HCT116 (cell line): ENCODE results near the gene COL5A1. TPM values are rescaled to one million over a fixed set of nuclear protein-coding genes. Genes with fewer than 3 reads are reported as not detected.

ENCODE experiments used
- ATAC-seq: fragments of 200-7000 bp; cut with Tn5 transposase; 2 replicates; pipeline ENCODE4 v1.9.1; 2020; ENCODE audit warnings: mild to moderate bottlenecking, moderate library complexity
- BruUV-seq: library from RNA; stranded (reverse); fragments of 400-500 nt; replicated peaks from 2 replicates; lab custom pipeline; 2021; lab: Mats Ljungman, UMichigan
- CTCF ChIA-PET: fragments of 300-600 bp; sonication (Branson Sonifier 250); formaldehyde crosslinking; loops from one replicate; lab custom pipeline; 2021; ENCODE audit warnings: antibody characterized with exemption; lab: Charles Lee
- POLR2A ChIA-PET: fragments of 300-600, 350-600 bp; sonication (Branson Sonifier 250); formaldehyde crosslinking; loops from one replicate; lab custom pipeline; 2021; ENCODE audit warnings: antibody characterized with exemption; lab: Charles Lee
- RAD21 ChIA-PET, 2 experiments: fragments of 300-600 bp; sonication (Branson Sonifier 250); formaldehyde crosslinking; loops; one replicate each; lab custom pipeline; 2023; ENCODE audit warnings: low total read pairs in 2 of 2; ENCODE audit not compliant: uncharacterized antibody in 2 of 2, unreplicated experiment in 2 of 2, low non-redundant PET in 1 of 2; lab: Charles Lee
- DNase-seq: peaks from one replicate; pipeline ENCODE4 v3.0.0-alpha.2; 2010; ENCODE audit warnings: low read depth, low spot score
- H2AFZ ChIP-seq: fragments of 200-600 bp; shearing (Covaris generic), sonication (generic); 2 replicates; pipeline ENCODE4 v1.6.1; 2017; ENCODE audit warnings: low read depth, mixed run types, mixed read lengths, antibody characterized with exemption, low read length; ENCODE audit not compliant: poor library complexity, severe bottlenecking
- H3K27ac ChIP-seq: 2 replicates; pipeline ENCODE4 v1.5.1; 2012; ENCODE audit warnings: low read depth, low read length
- H3K27me3 ChIP-seq: fragments of 200-600 bp; sonication (generic); 2 replicates; pipeline ENCODE4 v1.6.1; 2016; ENCODE audit warnings: mixed run types, low read length, mixed read lengths; ENCODE audit not compliant: insufficient read depth
- H3K36me3 ChIP-seq, 2 experiments: fragments of 200-500 bp in 1 of 2; fragments of 200-600 bp in 1 of 2; sonication (Bioruptor generic) in 1 of 2; sonication (generic) in 1 of 2; 2 replicates each; pipeline versions ENCODE4 v1.5.1 to v1.6.1; 2014 to 2016; ENCODE audit warnings: low read length in 2 of 2, inconsistent platforms in 1 of 2, mixed read lengths in 1 of 2, mixed run types in 1 of 2; ENCODE audit not compliant: insufficient read depth in 2 of 2, control insufficient read depth in 1 of 2
- H3K4me1 ChIP-seq, 2 experiments: fragments of 200-600 bp in 1 of 2; sonication (generic) in 1 of 2; 2 replicates each; pipeline versions ENCODE4 v1.5.1 to v1.6.1; 2012 to 2017; ENCODE audit warnings: low read length in 2 of 2, inconsistent platforms in 1 of 2, mild to moderate bottlenecking in 1 of 2, mixed read lengths in 1 of 2, mixed run types in 1 of 2, moderate library complexity in 1 of 2; ENCODE audit not compliant: insufficient read depth in 2 of 2, control insufficient read depth in 1 of 2
- H3K4me2 ChIP-seq: fragments of 200-600 bp; sonication (generic); 2 replicates; pipeline ENCODE4 v1.6.1; 2017; ENCODE audit warnings: mixed run types, low read length, mixed read lengths
- H3K4me3 ChIP-seq, 2 experiments: fragments of 200-600 bp in 1 of 2; sonication (generic) in 1 of 2; replicated peaks in 1 of 2; 2 replicates each; pipeline ENCODE4 v1.5.1; 2011 to 2016; ENCODE audit warnings: low read length in 2 of 2, control low read depth in 1 of 2, low read depth in 1 of 2, mild to moderate bottlenecking in 1 of 2, mixed read lengths in 1 of 2, mixed run types in 1 of 2
- H3K79me2 ChIP-seq: fragments of 200-600 bp; sonication (generic); 2 replicates; pipeline ENCODE4 v1.6.1; 2017; ENCODE audit warnings: mild to moderate bottlenecking, mixed run types, low read length, moderate library complexity, mixed read lengths; ENCODE audit not compliant: insufficient read depth
- H3K9ac ChIP-seq: fragments of 200-600 bp; sonication (generic); 2 replicates; pipeline ENCODE4 v1.6.1; 2016; ENCODE audit warnings: low read length, mixed read lengths
- H3K9me2 ChIP-seq: fragments of 200-600 bp; sonication (generic), shearing (Covaris generic); 2 replicates; pipeline ENCODE4 v1.6.1; 2017; ENCODE audit warnings: mixed run types, mild to moderate bottlenecking, moderate library complexity; ENCODE audit not compliant: insufficient read depth
- H3K9me3 ChIP-seq, 2 experiments: fragments of 200-500 bp in 1 of 2; fragments of 200-600 bp in 1 of 2; sonication (Bioruptor generic) in 1 of 2; sonication (generic) in 1 of 2; 2 replicates each; pipeline ENCODE4 v1.6.1; 2014 to 2017; ENCODE audit warnings: low read length in 2 of 2, mixed read lengths in 2 of 2, inconsistent platforms in 1 of 2, low read depth in 1 of 2, mild to moderate bottlenecking in 1 of 2, mixed run types in 1 of 2, moderate library complexity in 1 of 2; ENCODE audit not compliant: control insufficient read depth in 1 of 2, insufficient read depth in 1 of 2
- H4K20me1 ChIP-seq: fragments of 200-600 bp; sonication (generic), shearing (Covaris generic); 2 replicates; pipeline ENCODE4 v1.6.1; 2017; ENCODE audit warnings: mixed run types, mild to moderate bottlenecking, moderate library complexity; ENCODE audit not compliant: insufficient read depth
- CBX3 ChIP-seq: IDR thresholded peaks from 2 replicates; pipeline ENCODE4 v1.6.1; 2012; ENCODE audit warnings: low read depth
- CEBPB ChIP-seq: IDR thresholded peaks from 2 replicates; pipeline ENCODE4 v1.6.1; 2012; ENCODE audit warnings: low read depth
- EGR1 ChIP-seq: IDR thresholded peaks from 2 replicates; pipeline ENCODE4 v1.6.1; 2012; ENCODE audit warnings: low read depth
- EZH2 ChIP-seq: fragments of 200-600 bp; sonication (generic); IDR thresholded peaks from 2 replicates; pipeline ENCODE4 v1.6.1; 2017; ENCODE audit warnings: antibody characterized with exemption, mixed run types
- POLR2A ChIP-seq: IDR thresholded peaks from 2 replicates; pipeline ENCODE4 v1.7.0; 2011; ENCODE audit warnings: borderline replicate concordance; ENCODE audit not compliant: insufficient read depth, insufficient read length; ENCODE audit errors: extremely low read depth
- POLR2AphosphoS5 ChIP-seq: IDR thresholded peaks from 2 replicates; pipeline ENCODE4 v1.6.1; 2011; ENCODE audit warnings: mild to moderate bottlenecking, low read depth, low read length, moderate library complexity
- SRF ChIP-seq: IDR thresholded peaks from 2 replicates; pipeline ENCODE4 v1.6.1; 2012; ENCODE audit warnings: low read depth
- TCF7L2 ChIP-seq: IDR thresholded peaks from 2 replicates; pipeline ENCODE4 v1.7.0; 2011; ENCODE audit warnings: borderline replicate concordance, inconsistent platforms; ENCODE audit not compliant: insufficient read depth, insufficient read length; ENCODE audit errors: extremely low read depth
- ZFX ChIP-seq: fragments of 450-650 bp; IDR thresholded peaks from 2 replicates; pipeline ENCODE4 v1.6.1; 2017
- ZNF274 ChIP-seq: fragments of 200-500 bp; sonication (Bioruptor generic); IDR thresholded peaks from 2 replicates; pipeline ENCODE4 v1.6.1; 2014; ENCODE audit warnings: mild to moderate bottlenecking, low read depth, low read length, inconsistent platforms
- intact Hi-C: fragments of 100-400 bp; cut with micrococcal nuclease; formaldehyde crosslinking; loops from 2 replicates; pipeline ENCODE4 v1.10.0; 2022
- total RNA-seq: library from RNA; stranded (reverse); gene quantifications from one replicate; pipeline ENCODE4 v1.2.1, GENCODE V29; 2021; ENCODE audit not compliant: unreplicated experiment
- TF ChIP-seq, protein P1 (sequence below): IDR thresholded peaks from 2 replicates; pipeline ENCODE4 v1.6.1; 2012
- TF ChIP-seq, protein P2 (sequence below): IDR thresholded peaks from 2 replicates; pipeline ENCODE4 v1.6.1; 2012

Gene COL5A1
- total RNA-seq, 1 experiment from 2014 or later: 0.30 TPM

DNA sequence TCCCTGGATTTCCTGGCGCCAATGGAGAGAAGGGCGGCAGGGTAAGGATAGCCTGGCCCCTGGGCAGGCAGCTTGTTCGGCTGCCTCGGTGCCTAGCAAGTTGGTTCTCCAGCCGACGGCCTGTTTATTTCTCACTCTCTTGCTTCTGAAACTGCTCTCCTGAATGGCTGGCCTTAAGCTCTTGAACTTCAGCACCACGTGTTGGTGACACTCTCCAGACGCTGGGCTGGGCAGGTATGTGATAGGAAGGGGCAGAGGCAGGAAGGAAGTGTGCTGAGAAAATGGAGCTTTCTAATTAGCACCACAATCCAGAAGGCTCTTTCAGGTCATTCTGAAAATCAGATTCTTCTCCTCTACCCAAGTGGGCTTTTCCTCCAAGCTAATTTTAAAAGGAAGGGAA is 147.6 kb downstream of the COL5A1 start:
- CTCF ChIA-PET: no interaction called here

DNA sequence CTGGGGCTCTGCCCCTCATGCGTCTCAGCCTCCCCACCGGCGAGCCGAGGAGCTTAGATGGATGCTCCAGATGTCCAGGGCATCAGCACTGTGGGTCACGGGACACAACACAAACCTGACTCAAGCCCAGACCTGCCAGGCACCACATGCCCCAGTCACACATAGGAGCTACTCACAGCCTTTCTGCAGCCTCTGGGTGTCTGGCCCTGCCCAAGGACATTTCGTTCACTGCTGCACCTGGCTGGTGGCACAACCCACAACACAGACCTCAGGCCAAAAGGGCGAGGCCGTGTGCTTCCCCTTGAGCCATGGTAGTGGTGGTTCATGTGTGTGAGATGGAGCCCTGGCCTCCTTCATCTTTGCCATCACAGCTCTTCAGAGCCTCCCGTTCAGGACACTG is 149.4 kb downstream of the COL5A1 start:
- ChIA-PET POLR2A (no interaction called here), RAD21 (no interaction called here), CTCF (no interaction called here)
- H3K27ac ChIP-seq: no peak overlapping the region
- H3K27me3 ChIP-seq: peaks cover 19% of the 10 kb centered on the region
- H3K36me3 ChIP-seq: no peaks in the 10 kb centered on the region
- no TSS peak for BruUV-seq
- DNase-seq (no peak), ATAC-seq (no peak)
- H3K9ac ChIP-seq: no peak overlapping the region
- no peak overlapping the region for H2AFZ ChIP-seq
- no peaks in the 10 kb centered on the region for H3K9me3 ChIP-seq
- H4K20me1 ChIP-seq: no peaks in the 10 kb centered on the region
- no peak overlapping the region for H3K4me3 ChIP-seq
- no peaks in the 10 kb centered on the region for H3K79me2 ChIP-seq
- H3K4me1 ChIP-seq: no peaks in the 10 kb centered on the region
- TF ChIP-seq POLR2AphosphoS5 (no peak), TCF7L2 (no peak), ZFX (no peak), EGR1 (no peak), ZNF274 (no peak), CBX3 (no peak), SRF (no peak)
- TF ChIP-seq, protein P1, sequence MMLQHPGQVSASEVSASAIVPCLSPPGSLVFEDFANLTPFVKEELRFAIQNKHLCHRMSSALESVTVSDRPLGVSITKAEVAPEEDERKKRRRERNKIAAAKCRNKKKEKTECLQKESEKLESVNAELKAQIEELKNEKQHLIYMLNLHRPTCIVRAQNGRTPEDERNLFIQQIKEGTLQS: no peak
- H3K9me2 ChIP-seq: no peaks in the 10 kb centered on the region
- H3K4me2 ChIP-seq: no peak overlapping the region
- intact Hi-C loops: no loop called here

More for the DNA sequence above, 147.6 kb downstream of the COL5A1 start:
- no peaks in the 10 kb centered on the region for H3K36me3 ChIP-seq
- no TSS peak for BruUV-seq
- DNase-seq: no peak
- H3K4me2 ChIP-seq: no peak overlapping the region
- no peak overlapping the region for H3K4me3 ChIP-seq
- TF ChIP-seq CEBPB: no peak
- TF ChIP-seq POLR2AphosphoS5: no peak
- TF ChIP-seq EZH2: no peak
- no peak for TF ChIP-seq SRF
- TF ChIP-seq POLR2A: no peak
- TF ChIP-seq, protein P2, sequence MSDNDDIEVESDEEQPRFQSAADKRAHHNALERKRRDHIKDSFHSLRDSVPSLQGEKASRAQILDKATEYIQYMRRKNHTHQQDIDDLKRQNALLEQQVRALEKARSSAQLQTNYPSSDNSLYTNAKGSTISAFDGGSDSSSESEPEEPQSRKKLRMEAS: no peak
- no peak overlapping the region for H3K27ac ChIP-seq
- H4K20me1 ChIP-seq: no peaks in the 10 kb centered on the region
- no peaks in the 10 kb centered on the region for H3K9me2 ChIP-seq
- ATAC-seq: no peak
- H3K79me2 ChIP-seq: no peaks in the 10 kb centered on the region
- H2AFZ ChIP-seq: no peak overlapping the region
- intact Hi-C loops: no loop called here
- H3K9ac ChIP-seq: no peak overlapping the region
- H3K4me1 ChIP-seq: no peaks in the 10 kb centered on the region
- no peaks in the 10 kb centered on the region for H3K9me3 ChIP-seq
- RAD21 ChIA-PET: no interaction called here
- POLR2A ChIA-PET: no interaction called here
- peaks cover 32% of the 10 kb centered on the region for H3K27me3 ChIP-seq
